ENCODE data around the gene TSHZ2. TPM values are rescaled to one million over a fixed set of nuclear protein-coding genes. Genes with fewer than 3 reads are reported as not detected.
"Not testable (repeated sequence)": the region's sequence is repeated elsewhere in the genome, so short reads cannot be mapped to it uniquely, and the experiment has no call there.

The TSHZ2 gene
- total and polyA plus RNA-seq, 12 donors, result 1.5 to 6.2 (median 4.5) TPM

- no peaks in the 10 kb centered on the region for H3K9me3 ChIP-seq
- no peak overlapping the region for H3K4me3 ChIP-seq
- no peak overlapping the region for H3K27ac ChIP-seq
- TF ChIP-seq, protein P1, sequence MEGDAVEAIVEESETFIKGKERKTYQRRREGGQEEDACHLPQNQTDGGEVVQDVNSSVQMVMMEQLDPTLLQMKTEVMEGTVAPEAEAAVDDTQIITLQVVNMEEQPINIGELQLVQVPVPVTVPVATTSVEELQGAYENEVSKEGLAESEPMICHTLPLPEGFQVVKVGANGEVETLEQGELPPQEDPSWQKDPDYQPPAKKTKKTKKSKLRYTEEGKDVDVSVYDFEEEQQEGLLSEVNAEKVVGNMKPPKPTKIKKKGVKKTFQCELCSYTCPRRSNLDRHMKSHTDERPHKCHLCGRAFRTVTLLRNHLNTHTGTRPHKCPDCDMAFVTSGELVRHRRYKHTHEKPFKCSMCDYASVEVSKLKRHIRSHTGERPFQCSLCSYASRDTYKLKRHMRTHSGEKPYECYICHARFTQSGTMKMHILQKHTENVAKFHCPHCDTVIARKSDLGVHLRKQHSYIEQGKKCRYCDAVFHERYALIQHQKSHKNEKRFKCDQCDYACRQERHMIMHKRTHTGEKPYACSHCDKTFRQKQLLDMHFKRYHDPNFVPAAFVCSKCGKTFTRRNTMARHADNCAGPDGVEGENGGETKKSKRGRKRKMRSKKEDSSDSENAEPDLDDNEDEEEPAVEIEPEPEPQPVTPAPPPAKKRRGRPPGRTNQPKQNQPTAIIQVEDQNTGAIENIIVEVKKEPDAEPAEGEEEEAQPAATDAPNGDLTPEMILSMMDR (IDR thresholded peaks at IDR 0.05), result no peak
- no peaks in the 10 kb centered on the region for H3K36me3 ChIP-seq
- 86 to 90% methylated on average over 4 of the region's 4 CpGs for WGBS, 2 donors
- peaks cover 0 to 9% (median 0%) of the 10 kb centered on the region in 7 donors for H3K27me3 ChIP-seq
- intact Hi-C loops (cut with DNase I), result no loop called here
- peaks cover 0 to 7% (median 0%) of the 10 kb centered on the region in 9 donors for H3K4me1 ChIP-seq
- ATAC-seq, result no peak
- DNase-seq, result no peak
Measured at GRCh38 chr20:53535878-53536277, 563.7 kb downstream of the TSHZ2 start.

GRCh38 chr20:53536382-53536781 lies 564.2 kb downstream of the TSHZ2 start:
- 85 to 92% methylated on average over 3 of the region's 3 CpGs for WGBS, 2 donors
- ATAC-seq; H3K4me1 ChIP-seq; H3K9me3 ChIP-seq; H3K36me3 ChIP-seq; H3K27ac ChIP-seq; intact Hi-C loops (cut with DNase I); H3K4me3 ChIP-seq; DNase-seq; H3K27me3 ChIP-seq: not testable (repeated sequence)

DNA sequence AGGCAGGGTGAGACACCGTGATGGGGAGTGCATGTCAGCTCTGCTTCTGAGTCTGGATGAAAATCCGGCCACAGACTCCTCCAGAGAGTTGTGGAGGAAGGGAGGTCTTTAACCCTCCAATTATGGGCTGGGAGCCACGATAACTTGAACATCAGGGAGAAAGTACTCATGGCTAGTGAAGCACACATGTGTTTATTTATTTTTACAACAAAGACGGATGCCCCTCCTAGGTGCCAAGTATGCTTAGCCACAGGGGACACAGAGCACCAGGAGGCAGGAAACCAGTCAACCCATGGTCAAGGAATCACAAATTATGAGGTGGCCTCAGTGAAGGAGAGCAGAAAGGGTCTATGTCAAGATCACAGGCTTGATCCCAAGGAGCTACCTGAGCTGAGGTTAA lies 567.4 kb downstream of the TSHZ2 start:
- no peak for DNase-seq
- peaks cover 0 to 7% (median 0%) of the 10 kb centered on the region in 9 donors for H3K4me1 ChIP-seq
- H3K27ac ChIP-seq, result no peak overlapping the region
- H3K36me3 ChIP-seq, result no peaks in the 10 kb centered on the region
- H3K9me3 ChIP-seq, result no peaks in the 10 kb centered on the region
- TF ChIP-seq, protein P1 (IDR thresholded peaks at IDR 0.05), result no peak
- no peaks in the 10 kb centered on the region for H3K27me3 ChIP-seq
- WGBS, 2 donors, result 39 to 55% methylated on average over 4 of the region's 4 CpGs
- ATAC-seq, result peak in 1 of 8 donors; percentile 33
- intact Hi-C loops (cut with DNase I), result no loop called here
- no peak overlapping the region for H3K4me3 ChIP-seq

All from heart right ventricle (tissue), 16 donors.